SH-SY5Y (cell line): ENCODE results near the gene DNAH10.

Experiments used
- GATA2 ChIP-seq: IDR thresholded peaks from 2 replicates; pipeline ENCODE4 v1.6.1; 2011; ENCODE audit warnings: mild to moderate bottlenecking, low read depth, low read length
- GATA3 ChIP-seq: IDR thresholded peaks from 2 replicates; pipeline ENCODE4 v1.6.1; 2011; ENCODE audit warnings: low read depth, mild to moderate bottlenecking, low read length, moderate library complexity

DNA sequence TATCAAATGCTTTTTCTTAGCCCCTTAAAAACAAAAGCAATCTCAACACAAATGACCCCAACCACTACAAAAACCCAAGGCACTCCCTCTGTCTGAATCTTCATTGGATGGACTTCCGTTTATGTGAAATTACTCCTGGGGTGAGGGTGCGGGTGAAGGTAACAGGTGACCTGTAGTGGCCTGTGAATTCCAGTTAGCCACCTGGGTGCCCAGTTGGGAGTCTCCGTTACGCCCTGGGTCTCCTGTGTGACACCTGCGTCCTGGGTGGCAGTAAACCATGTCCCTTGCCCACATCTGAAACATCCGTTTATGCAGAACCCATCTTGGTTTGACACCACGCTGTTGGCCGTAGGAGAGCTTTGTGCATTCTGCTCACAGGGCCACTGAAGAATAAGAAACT, 148.0 kb downstream of the DNAH10 start:
- TF ChIP-seq GATA3 (no peak), GATA2 (no peak)
